SH-SY5Y (cell line): ENCODE results near the gene SEMA4D.

Experiments used
- GATA2 ChIP-seq: IDR thresholded peaks from 2 replicates; pipeline ENCODE4 v1.6.1; 2011; ENCODE audit warnings: mild to moderate bottlenecking, low read depth, low read length
- GATA3 ChIP-seq: IDR thresholded peaks from 2 replicates; pipeline ENCODE4 v1.6.1; 2011; ENCODE audit warnings: low read depth, mild to moderate bottlenecking, low read length, moderate library complexity

DNA sequence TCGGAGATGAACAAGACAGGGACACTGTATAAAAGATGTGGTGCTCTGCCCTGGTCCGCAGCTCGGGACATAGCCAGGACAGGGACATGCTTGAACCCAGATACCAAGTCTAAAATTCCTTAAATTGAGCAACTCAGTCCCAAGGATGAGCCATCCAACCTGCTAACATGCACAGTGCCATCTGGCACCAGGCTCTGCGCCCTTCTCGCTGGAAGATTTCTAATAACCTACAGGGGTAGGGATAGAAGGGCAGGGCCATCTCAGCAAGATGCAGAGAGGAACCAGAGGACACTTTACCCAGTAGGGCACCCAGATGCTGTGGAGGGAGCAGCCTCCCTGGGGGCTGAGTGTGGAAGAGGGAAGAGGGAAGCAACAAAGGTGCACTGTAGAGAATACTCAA is 60.1 kb downstream of the SEMA4D start:
- TF ChIP-seq GATA2 = no peak
- TF ChIP-seq GATA3 = no peak
